GM23338 (cell line): ENCODE results near the gene ADRA2A. TPM values are rescaled to one million over a fixed set of nuclear protein-coding genes. Genes with fewer than 3 reads are reported as not detected.

Source experiments
- ATAC-seq: fragments of 200-7000 bp; cut with Tn5 transposase; 3 replicates; pipeline ENCODE4 v1.9.1; 2020
- DNase-seq: peaks from one replicate; pipeline ENCODE4 v3.0.0-alpha.2; 2015; ENCODE audit warnings: low spot score
- H2AFZ ChIP-seq: fragments of 200-600 bp; sonication (generic); 2 replicates; pipeline ENCODE4 v1.8.0; 2016; ENCODE audit warnings: antibody characterized with exemption, mild to moderate bottlenecking, moderate library complexity
- H3F3A ChIP-seq: fragments of 200-600 bp; sonication (generic); replicated peaks from 2 replicates; pipeline ENCODE4 v1.8.0; 2017; ENCODE audit warnings: antibody characterized with exemption, mixed run types, low read depth
- H3K27ac ChIP-seq: fragments of 200-600 bp; sonication (generic); 2 replicates; pipeline ENCODE4 v1.6.1; 2016; ENCODE audit warnings: low read depth
- H3K27me3 ChIP-seq: fragments of 200-600 bp; sonication (generic); 2 replicates; pipeline ENCODE4 v1.8.0; 2016; ENCODE audit warnings: mild to moderate bottlenecking, mixed run types, moderate library complexity; ENCODE audit not compliant: insufficient read depth
- H3K36me3 ChIP-seq: fragments of 200-600 bp; sonication (generic); 2 replicates; pipeline ENCODE4 v1.8.0; 2016; ENCODE audit warnings: mild to moderate bottlenecking; ENCODE audit not compliant: insufficient read depth
- H3K4me1 ChIP-seq: fragments of 200-600 bp; sonication (generic); 2 replicates; pipeline ENCODE4 v1.8.0; 2016; ENCODE audit warnings: mild to moderate bottlenecking, moderate library complexity; ENCODE audit not compliant: insufficient read depth
- H3K4me2 ChIP-seq: fragments of 200-600 bp; sonication (generic); 2 replicates; pipeline ENCODE4 v1.7.1; 2017; ENCODE audit warnings: mixed run types
- H3K4me3 ChIP-seq: fragments of 200-600 bp; sonication (generic); 2 replicates; pipeline ENCODE4 v1.6.1; 2016; ENCODE audit warnings: mixed run types
- H3K79me2 ChIP-seq: fragments of 200-600 bp; sonication (generic); replicated peaks from 2 replicates; pipeline ENCODE4 v1.8.0; 2017; ENCODE audit warnings: mild to moderate bottlenecking; ENCODE audit not compliant: insufficient read depth
- H3K9me2 ChIP-seq: fragments of 200-600 bp; sonication (generic); 2 replicates; pipeline ENCODE4 v1.8.0; 2017; ENCODE audit not compliant: insufficient read depth
- H4K20me1 ChIP-seq: fragments of 200-600 bp; sonication (generic); replicated peaks from 2 replicates; pipeline ENCODE4 v1.8.0; 2017; ENCODE audit warnings: mild to moderate bottlenecking; ENCODE audit not compliant: insufficient read depth
- H3K27ac Mint-ChIP-seq: 2 replicates; pipeline ENCODE4 v1.8.0; 2020; ENCODE audit warnings: inconsistent platforms, mild to moderate bottlenecking, moderate library complexity, mixed read lengths
- H3K27me3 Mint-ChIP-seq: 3 replicates; pipeline ENCODE4 v1.8.0; 2022; ENCODE audit warnings: low read depth, mild to moderate bottlenecking, moderate library complexity, mixed read lengths, inconsistent platforms; ENCODE audit not compliant: insufficient read depth, poor library complexity
- H3K36me3 Mint-ChIP-seq: 3 replicates; pipeline ENCODE4 v1.8.0; 2021; ENCODE audit warnings: low read depth, mild to moderate bottlenecking, inconsistent platforms, moderate library complexity, mixed read lengths
- H3K4me1 Mint-ChIP-seq: 3 replicates; pipeline ENCODE4 v1.8.0; 2020; ENCODE audit warnings: mild to moderate bottlenecking, inconsistent platforms, mixed read lengths
- H3K4me3 Mint-ChIP-seq: 3 replicates; pipeline ENCODE4 v1.8.0; 2021; ENCODE audit warnings: moderate library complexity, mild to moderate bottlenecking, inconsistent platforms, mixed read lengths
- H3K9me3 Mint-ChIP-seq: 3 replicates; pipeline ENCODE4 v1.8.0; 2020; ENCODE audit warnings: moderate library complexity, mild to moderate bottlenecking, inconsistent platforms, mixed read lengths
- CREB1 ChIP-seq: fragments of 250-450 bp; sonication (Bioruptor Pico); IDR thresholded peaks from 2 replicates; pipeline ENCODE4 v1.5.0; 2020; ENCODE audit warnings: low read depth, mild to moderate bottlenecking, moderate library complexity
- CTCF ChIP-seq, 2 experiments: fragments of 200-600 bp in 1 of 2; sonication (generic) in 1 of 2; conservative IDR thresholded peaks; 2 replicates each; pipeline versions ENCODE4 v1.5.1 to v1.6.1; 2016 to 2017; ENCODE audit warnings: antibody characterized with exemption in 2 of 2, low read depth in 2 of 2, mild to moderate bottlenecking in 2 of 2, moderate library complexity in 1 of 2
- ETS1 ChIP-seq: IDR thresholded peaks from 2 replicates; pipeline ENCODE4 v1.6.1; 2016; ENCODE audit warnings: antibody characterized with exemption
- EZH2 ChIP-seq: fragments of 200-600 bp; sonication (generic); IDR thresholded peaks from one replicate; pipeline ENCODE4 v1.8.0; 2017; ENCODE audit warnings: antibody characterized with exemption, mild to moderate bottlenecking, low read depth; ENCODE audit not compliant: unreplicated experiment
- EZH2phosphoT487 ChIP-seq: fragments of 200-600 bp; sonication (generic); IDR thresholded peaks from one replicate; pipeline ENCODE4 v1.8.1; 2018; ENCODE audit warnings: antibody characterized with exemption; ENCODE audit not compliant: unreplicated experiment
- JUNB ChIP-seq: IDR thresholded peaks from one replicate; pipeline ENCODE4 v1.6.1; 2016; ENCODE audit warnings: antibody characterized with exemption; ENCODE audit not compliant: unreplicated experiment
- NANOG ChIP-seq: IDR thresholded peaks from 2 replicates; pipeline ENCODE4 v1.6.1; 2016; ENCODE audit warnings: antibody characterized with exemption, borderline replicate concordance
- POLR2AphosphoS5 ChIP-seq: IDR thresholded peaks from 2 replicates; pipeline ENCODE4 v1.6.1; 2016; ENCODE audit warnings: antibody characterized with exemption, low read depth
- REST ChIP-seq: IDR thresholded peaks from one replicate; pipeline ENCODE4 v1.6.1; 2018; ENCODE audit warnings: antibody characterized with exemption; ENCODE audit not compliant: unreplicated experiment
- STAT1 ChIP-seq: IDR thresholded peaks from one replicate; pipeline ENCODE4 v1.6.1; 2016; ENCODE audit warnings: antibody characterized with exemption; ENCODE audit not compliant: unreplicated experiment
- ZNF114 ChIP-seq: fragments of 250-450 bp; sonication (Bioruptor Pico); IDR thresholded peaks from 2 replicates; pipeline ENCODE4 v1.5.0; 2020; ENCODE audit warnings: mild to moderate bottlenecking, moderate library complexity
- ZNF331 ChIP-seq: fragments of 250-450 bp; sonication (Bioruptor Pico); IDR thresholded peaks from 2 replicates; pipeline ENCODE4 v1.5.0; 2020; ENCODE audit warnings: low read depth, mild to moderate bottlenecking, moderate library complexity
- ZNF462 ChIP-seq: fragments of 250-450 bp; sonication (Bioruptor Pico); IDR thresholded peaks from 2 replicates; pipeline ENCODE4 v1.5.0; 2020; ENCODE audit warnings: mild to moderate bottlenecking, moderate library complexity
- polyA plus RNA-seq: library from polyadenylated mRNA; unstranded; fragments of >200 nt; fragmentation: Nextera tagmentation; extraction: Ambion mirVana; gene quantifications from 2 replicates; pipeline ENCODE4 v1.2.1, GENCODE V29; 2016
- total RNA-seq: library from RNA; depleted of rRNA; stranded (reverse); fragments of >200 nt; shearing (Covaris generic); gene quantifications from 2 replicates; pipeline ENCODE4 v1.2.3, GENCODE V29; 2014

The ADRA2A gene
- total and polyA plus RNA-seq, 2 experiments from 2014 or later, result 0.60 to 2.5 TPM

DNA sequence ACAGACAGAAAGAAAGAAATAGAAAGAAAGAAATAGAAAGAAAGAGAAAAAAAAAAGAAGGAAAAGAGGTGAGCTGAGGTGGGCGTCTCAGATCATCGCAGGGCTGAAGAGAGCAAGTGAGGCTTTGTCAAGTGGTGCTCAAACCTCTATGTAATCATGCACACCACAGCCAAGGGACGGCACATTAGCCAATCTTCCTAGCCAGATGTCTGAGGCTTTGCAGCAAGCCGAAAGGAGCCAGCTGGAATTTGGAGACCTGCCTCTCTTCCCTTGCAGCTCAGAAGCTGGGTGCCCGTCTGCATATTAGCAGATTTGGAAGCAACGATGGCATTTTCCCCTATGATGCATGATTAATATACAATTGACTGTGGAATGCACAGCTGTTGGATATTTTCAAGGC is 52.5 kb downstream of the ADRA2A start:
- no peaks in the 10 kb centered on the region for H3K27me3 ChIP-seq
- H4K20me1 ChIP-seq, result no peaks in the 10 kb centered on the region
- H2AFZ ChIP-seq, result no peak overlapping the region
- H3K4me1 ChIP-seq, result peaks cover 25% of the 10 kb centered on the region
- no peak overlapping the region for H3K27ac Mint-ChIP-seq
- no peak overlapping the region for H3K27ac ChIP-seq
- H3K9me3 Mint-ChIP-seq, result peaks cover 12% of the 10 kb centered on the region; the same call in 2 of the 3 replicates
- H3K36me3 ChIP-seq, result no peaks in the 10 kb centered on the region
- no peaks in the 10 kb centered on the region for H3K79me2 ChIP-seq
- no peaks in the 10 kb centered on the region for H3F3A ChIP-seq
- no peak for ATAC-seq
- no peak overlapping the region; the same call in 1 of the 2 replicates for H3K4me2 ChIP-seq
- H3K4me1 Mint-ChIP-seq, result peaks cover 26% of the 10 kb centered on the region
- H3K4me3 ChIP-seq, result peak overlapping the region; percentile 23; the same call in 1 of the 2 replicates
- no peak for TF ChIP-seq EZH2phosphoT487
- TF ChIP-seq ZNF331 (CRISPR knock-in tag), result no peak
- no peak for TF ChIP-seq NANOG
- TF ChIP-seq EZH2, result no peak
- no peak for TF ChIP-seq REST
- TF ChIP-seq CREB1 (CRISPR knock-in tag), result no peak
- no peak for TF ChIP-seq CTCF (conservative IDR thresholded peaks at IDR 0.05; ENCODE audit: low read depth in 2 of 2)
- TF ChIP-seq POLR2AphosphoS5, result no peak
- TF ChIP-seq ZNF462, result no peak
- no peak for TF ChIP-seq STAT1
- no peak for TF ChIP-seq JUNB
- no peak for TF ChIP-seq ZNF114 (CRISPR knock-in tag)
- no peak for TF ChIP-seq ETS1
- peaks cover 4% of the 10 kb centered on the region; the same call in 1 of the 2 replicates for H3K9me2 ChIP-seq
- H3K36me3 Mint-ChIP-seq, result no peaks in the 10 kb centered on the region; the same call in 2 of the 3 replicates
- no peak for DNase-seq
- no peak overlapping the region for H3K4me3 Mint-ChIP-seq
- peaks cover 5% of the 10 kb centered on the region for H3K27me3 Mint-ChIP-seq
